ENCODE measurements around the gene ADRA2A.

Gene ADRA2A

GRCh38 chr10:111083222-111084095 lies 6.6 kb downstream of the ADRA2A start:
- no peak for DNase-seq (ENCODE audit: low spot score)

- DNase-seq (ENCODE audit: low spot score) = no peak
Observed at GRCh38 chr10:111084366-111085255, 7.8 kb downstream of the ADRA2A start.

GRCh38 chr10:111085690-111086353 lies 9.0 kb downstream of the ADRA2A start:
- no peak for DNase-seq (ENCODE audit: low spot score)

GRCh38 chr10:111086574-111086973 lies 9.7 kb downstream of the ADRA2A start:
- DNase-seq (ENCODE audit: low spot score) = no peak

GRCh38 chr10:111087331-111087756 lies 10.5 kb downstream of the ADRA2A start:
- no peak for DNase-seq (ENCODE audit: low spot score)

- no peak for DNase-seq (ENCODE audit: low spot score)
Observed at GRCh38 chr10:111087968-111088505, 11.2 kb downstream of the ADRA2A start.

- no peak for DNase-seq (ENCODE audit: low spot score)
Observed at GRCh38 chr10:111089293-111089692, 12.5 kb downstream of the ADRA2A start.

- DNase-seq (ENCODE audit: low spot score) = no peak
Observed at GRCh38 chr10:111091833-111092232, 15.0 kb downstream of the ADRA2A start.

GRCh38 chr10:111093741-111094380 lies 17.0 kb downstream of the ADRA2A start:
- no peak for DNase-seq (ENCODE audit: low spot score)

GRCh38 chr10:111098679-111099437 lies 22.0 kb downstream of the ADRA2A start:
- no peak for DNase-seq (ENCODE audit: low spot score)

- DNase-seq (ENCODE audit: low spot score) = no peak
Observed at GRCh38 chr10:111100198-111100597, 23.4 kb downstream of the ADRA2A start.

- no peak for DNase-seq (ENCODE audit: low spot score)
Observed at GRCh38 chr10:111101796-111102195, 25.0 kb downstream of the ADRA2A start.

- no peak for DNase-seq (ENCODE audit: low spot score)
Observed at GRCh38 chr10:111102359-111102837, 25.6 kb downstream of the ADRA2A start.

GRCh38 chr10:111103196-111103840 lies 26.5 kb downstream of the ADRA2A start:
- no peak for DNase-seq (ENCODE audit: low spot score)

- DNase-seq (ENCODE audit: low spot score) = no peak
Observed at GRCh38 chr10:111104811-111105210, 28.0 kb downstream of the ADRA2A start.

GRCh38 chr10:111106081-111106480 lies 29.3 kb downstream of the ADRA2A start:
- DNase-seq (ENCODE audit: low spot score) = no peak

GRCh38 chr10:111107023-111107422 lies 30.2 kb downstream of the ADRA2A start:
- DNase-seq (ENCODE audit: low spot score) = no peak

- no peak for DNase-seq (ENCODE audit: low spot score)
Observed at GRCh38 chr10:111107846-111108245, 31.0 kb downstream of the ADRA2A start.

- DNase-seq (ENCODE audit: low spot score) = no peak
Observed at GRCh38 chr10:111108441-111108840, 31.6 kb downstream of the ADRA2A start.

Data from CD4-positive, alpha-beta T cell treated with Interleukin-2 at 100 ng/mL for 4 hours (primary cell).